ENCODE results near the gene CRTAC1. TPM values are rescaled to one million over a fixed set of nuclear protein-coding genes. Genes with fewer than 3 reads are reported as not detected.

CRTAC1 gene
- polyA plus RNA-seq, 1 experiment: not detected

- CTCF ChIA-PET: interaction anchor here (0.6 kb wide), 1 partner anchor 681 kb away, joined by 3 read pairs; no protein-coding TSS in a partner anchor
- no peak for TF ChIP-seq CTCF (IDR thresholded peaks at IDR 0.05; ENCODE audit: low read depth, low read length)
- Histone ChIP-seq H3K27me3 (ENCODE audit: control insufficient read depth, insufficient read depth, low read length) (peaks cover 3% of the 10 kb centered on the region), H3K27ac (ENCODE audit: low read depth, low read length) (no peak overlapping the region), H3K9me3 (ENCODE audit: control insufficient read depth, insufficient read depth, low read length) (no peaks in the 10 kb centered on the region), H3K4me3 (ENCODE audit: low read depth, low read length) (no peak overlapping the region)
- no peak for DNase-seq (ENCODE audit: low read depth, low spot score)
- POLR2A ChIA-PET: no interaction called here
Observed at GRCh38 chr10:98013776-98014175, 16.6 kb downstream of the CRTAC1 start.

GRCh38 chr10:98013122-98013521 is 17.3 kb downstream of the CRTAC1 start:
- CTCF ChIA-PET: interaction anchor here (0.6 kb wide), 1 partner anchor 681 kb away, joined by 3 read pairs; no protein-coding TSS in a partner anchor
- DNase-seq (ENCODE audit: low read depth, low spot score): no peak
- no peaks in the 10 kb centered on the region for H3K9me3 ChIP-seq (ENCODE audit: control insufficient read depth, insufficient read depth, low read length)
- H3K27ac ChIP-seq (ENCODE audit: low read depth, low read length): no peak overlapping the region
- POLR2A ChIA-PET: no interaction called here
- no peak overlapping the region for H3K4me3 ChIP-seq (ENCODE audit: low read depth, low read length)
- no peak for TF ChIP-seq CTCF (IDR thresholded peaks at IDR 0.05; ENCODE audit: low read depth, low read length)
- peaks cover 3% of the 10 kb centered on the region for H3K27me3 ChIP-seq (ENCODE audit: control insufficient read depth, insufficient read depth, low read length)

- no peak overlapping the region for H3K4me3 ChIP-seq (ENCODE audit: low read depth, low read length)
- H3K9me3 ChIP-seq (ENCODE audit: control insufficient read depth, insufficient read depth, low read length): no peaks in the 10 kb centered on the region
- POLR2A ChIA-PET: no interaction called here
- H3K27me3 ChIP-seq (ENCODE audit: control insufficient read depth, insufficient read depth, low read length): peaks cover 3% of the 10 kb centered on the region
- no peak overlapping the region for H3K27ac ChIP-seq (ENCODE audit: low read depth, low read length)
- CTCF ChIA-PET: no interaction called here
- TF ChIP-seq CTCF (IDR thresholded peaks at IDR 0.05; ENCODE audit: low read depth, low read length): no peak
- no peak for DNase-seq (ENCODE audit: low read depth, low spot score)
Observed at GRCh38 chr10:98012644-98013043, 17.8 kb downstream of the CRTAC1 start.

GRCh38 chr10:98010939-98011685 is 19.3 kb downstream of the CRTAC1 start:
- H3K27me3 ChIP-seq (ENCODE audit: control insufficient read depth, insufficient read depth, low read length): peaks cover 6% of the 10 kb centered on the region
- TF ChIP-seq CTCF (IDR thresholded peaks at IDR 0.05; ENCODE audit: low read depth, low read length): no peak
- no peaks in the 10 kb centered on the region for H3K9me3 ChIP-seq (ENCODE audit: control insufficient read depth, insufficient read depth, low read length)
- no peak overlapping the region for H3K4me3 ChIP-seq (ENCODE audit: low read depth, low read length)
- CTCF ChIA-PET: no interaction called here
- DNase-seq (ENCODE audit: low read depth, low spot score): no peak
- H3K27ac ChIP-seq (ENCODE audit: low read depth, low read length): no peak overlapping the region
- POLR2A ChIA-PET: no interaction called here

- Histone ChIP-seq H3K27me3 (ENCODE audit: control insufficient read depth, insufficient read depth, low read length) (peaks cover 5% of the 10 kb centered on the region), H3K4me3 (ENCODE audit: low read depth, low read length) (no peak overlapping the region), H3K9me3 (ENCODE audit: control insufficient read depth, insufficient read depth, low read length) (no peaks in the 10 kb centered on the region), H3K27ac (ENCODE audit: low read depth, low read length) (no peak overlapping the region)
- CTCF ChIA-PET: no interaction called here
- TF ChIP-seq CTCF (IDR thresholded peaks at IDR 0.05; ENCODE audit: low read depth, low read length): no peak
- DNase-seq (ENCODE audit: low read depth, low spot score): no peak
- POLR2A ChIA-PET: no interaction called here
Observed at GRCh38 chr10:98006266-98006665, 24.2 kb downstream of the CRTAC1 start.
